Colonic mucosa (tissue), 4 donors: ENCODE measurements around the gene FOCAD. TPM values are rescaled to one million over a fixed set of nuclear protein-coding genes. Genes with fewer than 3 reads are reported as not detected.

Experiments
- DNase-seq: peaks from one replicate; pipeline ENCODE4 v3.0.0-alpha.2; 2020
- H3K27ac ChIP-seq: fragments of 200-600 bp; one replicate; pipeline ENCODE4 v1.8.0; 2021
- H3K27me3 ChIP-seq: fragments of 200-600 bp; one replicate; pipeline ENCODE4 v1.8.0; 2021
- H3K36me3 ChIP-seq: fragments of 200-600 bp; one replicate; pipeline ENCODE4 v1.8.0; 2021
- H3K4me1 ChIP-seq: fragments of 200-600 bp; one replicate; pipeline ENCODE4 v1.8.0; 2021; ENCODE audit warnings: mild to moderate bottlenecking
- H3K4me3 ChIP-seq: fragments of 200-600 bp; one replicate; pipeline ENCODE4 v1.8.0; 2021
- H3K9ac ChIP-seq, 2 donors: one replicate each; pipeline ENCODE4 v1.7.0; 2013; ENCODE audit warnings: control low read depth in 2 of 2, low read depth in 2 of 2, low read length in 2 of 2
- H3K9me3 ChIP-seq: fragments of 200-600 bp; one replicate; pipeline ENCODE4 v1.8.0; 2021
- intact Hi-C: fragments of 100-400 bp; cut with DNase I; formaldehyde crosslinking; loops from one replicate; pipeline ENCODE4 v1.14.1; 2022
- total RNA-seq, 2 donors: library from RNA; stranded (reverse); fragmentation: NEBNext Ultra II Directional in 1 of 2; extraction: Animal tissue kit (Norgen Biotek cat#: 25700) in 1 of 2; gene quantifications; one replicate each; pipeline ENCODE4 v1.2.1, GENCODE V29; 2021
- TF ChIP-seq, protein P1 (sequence below): fragments of 200-600 bp; IDR thresholded peaks from one replicate; pipeline ENCODE4 v1.8.0; 2022; ENCODE audit warnings: antibody characterized with exemption, mild to moderate bottlenecking
- donor health status: healthy.
- donor health status: DM: no; HTN: no; CAD: no.
- donor health status: DM: no; HTN: no; CAD: no.

The FOCAD gene
- total RNA-seq, 2 donors from 2014 or later: 26.8 to 44.3 TPM

DNA sequence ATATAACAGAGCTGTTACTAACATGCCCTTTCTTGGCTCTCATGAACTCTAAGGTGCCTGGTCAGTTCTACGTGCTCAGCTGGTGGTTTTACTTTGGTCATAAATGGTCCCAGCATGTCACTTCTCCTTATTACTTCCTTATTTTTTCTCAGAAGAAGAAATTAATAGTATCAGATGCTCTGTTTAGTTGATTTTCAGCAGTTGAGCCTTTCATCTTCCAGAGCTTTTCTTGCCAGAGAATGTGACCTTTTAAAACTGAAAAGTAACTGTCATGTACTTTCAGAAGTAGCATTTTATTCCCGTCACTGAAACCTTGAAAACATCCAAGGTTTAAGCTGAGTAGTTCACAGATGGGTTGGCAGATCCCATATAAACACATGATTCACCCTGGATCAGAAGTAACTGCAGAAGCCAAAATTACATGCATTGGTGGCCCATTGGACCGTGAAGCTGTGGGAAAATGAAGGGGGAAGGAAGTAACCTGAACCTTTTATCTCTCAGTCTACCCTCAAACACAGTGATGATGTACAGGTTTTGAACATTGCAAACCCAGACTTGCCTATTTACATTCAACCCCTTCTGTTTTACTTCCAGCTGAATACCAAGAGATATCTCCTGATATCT, 296.9 kb downstream of the FOCAD start:
- intact Hi-C loops: no loop called here
- no peaks in the 10 kb centered on the region for H3K36me3 ChIP-seq
- no peaks in the 10 kb centered on the region for H3K27me3 ChIP-seq
- DNase-seq: no peak
- H3K9me3 ChIP-seq: no peaks in the 10 kb centered on the region
- peak overlapping the region; percentile 33 for H3K27ac ChIP-seq
- TF ChIP-seq, protein P1, sequence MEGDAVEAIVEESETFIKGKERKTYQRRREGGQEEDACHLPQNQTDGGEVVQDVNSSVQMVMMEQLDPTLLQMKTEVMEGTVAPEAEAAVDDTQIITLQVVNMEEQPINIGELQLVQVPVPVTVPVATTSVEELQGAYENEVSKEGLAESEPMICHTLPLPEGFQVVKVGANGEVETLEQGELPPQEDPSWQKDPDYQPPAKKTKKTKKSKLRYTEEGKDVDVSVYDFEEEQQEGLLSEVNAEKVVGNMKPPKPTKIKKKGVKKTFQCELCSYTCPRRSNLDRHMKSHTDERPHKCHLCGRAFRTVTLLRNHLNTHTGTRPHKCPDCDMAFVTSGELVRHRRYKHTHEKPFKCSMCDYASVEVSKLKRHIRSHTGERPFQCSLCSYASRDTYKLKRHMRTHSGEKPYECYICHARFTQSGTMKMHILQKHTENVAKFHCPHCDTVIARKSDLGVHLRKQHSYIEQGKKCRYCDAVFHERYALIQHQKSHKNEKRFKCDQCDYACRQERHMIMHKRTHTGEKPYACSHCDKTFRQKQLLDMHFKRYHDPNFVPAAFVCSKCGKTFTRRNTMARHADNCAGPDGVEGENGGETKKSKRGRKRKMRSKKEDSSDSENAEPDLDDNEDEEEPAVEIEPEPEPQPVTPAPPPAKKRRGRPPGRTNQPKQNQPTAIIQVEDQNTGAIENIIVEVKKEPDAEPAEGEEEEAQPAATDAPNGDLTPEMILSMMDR: no peak
- no peaks in the 10 kb centered on the region for H3K4me1 ChIP-seq
- no peak overlapping the region for H3K9ac ChIP-seq
- no peak overlapping the region for H3K4me3 ChIP-seq

DNA sequence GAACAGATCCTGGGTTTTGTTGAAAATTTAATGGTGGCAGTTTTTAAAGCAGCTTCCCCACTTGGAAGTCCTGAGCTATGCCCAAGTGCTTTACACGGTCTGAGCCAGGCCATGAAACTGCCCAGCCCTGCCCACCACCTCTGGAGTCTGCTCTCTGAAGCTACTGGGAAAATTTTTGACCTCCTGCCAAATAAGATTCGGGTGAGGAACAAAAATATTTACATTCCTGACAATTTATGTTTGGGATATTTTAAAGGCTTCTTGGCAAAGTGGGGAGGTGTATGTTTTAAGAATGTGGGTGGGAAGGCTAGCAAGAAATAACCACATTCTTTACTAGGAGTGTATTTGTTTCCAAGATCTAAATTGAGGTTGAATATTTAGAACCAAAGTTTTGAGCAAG, 297.4 kb downstream of the FOCAD start:
- Histone ChIP-seq H3K9ac (no peak overlapping the region), H3K4me1 (no peaks in the 10 kb centered on the region), H3K27ac (peak overlapping the region; percentile 33), H3K36me3 (no peaks in the 10 kb centered on the region), H3K27me3 (no peaks in the 10 kb centered on the region), H3K4me3 (no peak overlapping the region), H3K9me3 (no peaks in the 10 kb centered on the region)
- DNase-seq: no peak
- TF ChIP-seq, protein P1: no peak
- intact Hi-C loops: no loop called here

DNA sequence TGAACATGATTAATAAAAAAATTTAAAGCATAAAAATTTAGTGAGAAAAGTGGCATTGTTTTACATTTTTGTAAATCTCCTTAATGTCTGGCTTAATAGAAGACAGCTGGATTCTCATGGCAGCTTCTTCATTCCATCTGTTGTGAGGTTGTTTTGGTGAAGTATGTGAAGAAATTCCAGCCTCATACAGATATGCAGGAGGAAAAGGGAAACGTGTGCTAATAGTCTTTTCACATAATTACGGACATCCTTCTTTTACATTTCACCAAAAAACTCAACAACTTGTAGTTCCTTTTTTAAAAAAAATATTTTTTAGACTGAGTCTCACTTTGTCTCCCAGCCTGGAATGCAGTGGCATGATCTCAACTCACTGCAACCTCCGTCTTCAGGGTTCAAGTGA, 300.4 kb downstream of the FOCAD start:
- H3K27ac ChIP-seq: no peak overlapping the region
- intact Hi-C loops: no loop called here

DNA sequence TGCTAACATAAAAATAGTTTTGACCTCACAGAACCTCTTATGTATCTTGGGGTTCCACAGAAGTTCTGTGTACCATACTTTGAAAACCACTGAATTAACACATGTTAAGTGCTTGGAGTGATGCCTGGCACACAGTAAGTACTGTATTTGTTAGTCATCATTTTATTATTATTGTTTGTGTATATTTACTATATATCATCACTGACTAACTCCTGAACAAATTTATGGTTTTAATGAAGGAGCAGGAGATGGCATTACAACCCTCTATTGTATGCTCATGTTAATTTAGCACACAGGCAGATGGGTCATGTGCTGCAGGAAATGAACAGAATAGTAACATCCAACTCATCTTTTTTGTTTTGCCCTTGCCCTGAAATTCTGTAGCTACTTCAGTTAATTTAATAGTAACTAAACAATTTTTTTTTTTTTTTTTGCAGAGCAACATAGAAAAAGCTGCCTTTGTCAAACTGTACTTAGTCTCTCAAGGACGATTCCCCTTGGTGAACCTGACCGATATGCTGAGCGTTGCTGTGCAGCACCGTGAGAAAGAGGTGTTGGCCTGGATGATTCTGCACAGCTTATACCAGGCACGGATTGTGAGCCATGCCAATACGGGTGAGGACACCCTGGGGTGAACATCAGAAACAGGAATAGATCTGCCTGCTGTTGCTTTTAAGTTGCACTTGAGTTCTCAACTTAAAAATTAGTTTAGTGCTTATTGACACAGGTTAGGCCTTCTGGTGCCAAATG, 302.0 kb downstream of the FOCAD start:
- Histone ChIP-seq H3K27me3 (no peaks in the 10 kb centered on the region), H3K4me3 (no peak overlapping the region), H3K9ac (no peak overlapping the region), H3K27ac (no peak overlapping the region), H3K36me3 (no peaks in the 10 kb centered on the region), H3K4me1 (no peaks in the 10 kb centered on the region), H3K9me3 (no peaks in the 10 kb centered on the region)
- intact Hi-C loops: no loop called here
- DNase-seq: no peak
- TF ChIP-seq, protein P1: no peak

More for the DNA sequence above, 300.4 kb downstream of the FOCAD start:
- TF ChIP-seq, protein P1: no peak
- H3K36me3 ChIP-seq: no peaks in the 10 kb centered on the region
- no peak overlapping the region for H3K9ac ChIP-seq
- H3K4me3 ChIP-seq: no peak overlapping the region
- DNase-seq: no peak
- H3K27me3 ChIP-seq: no peaks in the 10 kb centered on the region
- no peaks in the 10 kb centered on the region for H3K9me3 ChIP-seq
- H3K4me1 ChIP-seq: no peaks in the 10 kb centered on the region

DNA sequence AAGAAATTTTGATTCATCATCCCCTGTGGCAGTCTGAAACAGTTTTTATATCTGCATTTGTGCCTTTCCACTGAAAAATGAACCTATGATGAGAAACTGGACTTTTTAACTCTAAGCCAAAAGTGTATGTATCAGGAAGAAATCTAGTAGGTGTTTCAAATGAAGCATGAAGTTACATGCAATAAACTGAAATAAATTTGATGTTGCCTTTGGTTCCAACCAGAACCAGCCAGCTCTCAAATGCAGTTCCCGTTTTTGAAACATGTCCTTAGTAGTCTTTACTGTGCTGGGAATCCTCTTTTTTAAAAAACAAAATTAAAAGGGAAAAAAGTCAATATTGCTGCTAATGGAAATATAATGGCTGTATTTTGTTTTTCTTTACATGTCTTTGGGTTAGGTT, 303.5 kb downstream of the FOCAD start:
- intact Hi-C loops: no loop called here
- Histone ChIP-seq H3K4me3 (no peak overlapping the region), H3K36me3 (no peaks in the 10 kb centered on the region), H3K27ac (no peak overlapping the region), H3K27me3 (no peaks in the 10 kb centered on the region), H3K9ac (no peak overlapping the region), H3K9me3 (no peaks in the 10 kb centered on the region), H3K4me1 (no peaks in the 10 kb centered on the region)
- no peak for DNase-seq
- TF ChIP-seq, protein P1: no peak
